B cell (primary cell): ENCODE data around the gene PORCN.

Experiments
- EZH2 ChIP-seq: IDR thresholded peaks from 2 replicates; pipeline ENCODE4 v1.6.1; 2012; ENCODE audit warnings: borderline replicate concordance, low read depth, mild to moderate bottlenecking, moderate library complexity, low read length; ENCODE audit not compliant: insufficient read depth, poor library complexity, severe bottlenecking
- TF ChIP-seq, protein P1 (sequence below): fragments of 200-600 bp; IDR thresholded peaks from one replicate; pipeline ENCODE4 v1.8.0; 2022; ENCODE audit warnings: antibody characterized with exemption, mild to moderate bottlenecking

DNA sequence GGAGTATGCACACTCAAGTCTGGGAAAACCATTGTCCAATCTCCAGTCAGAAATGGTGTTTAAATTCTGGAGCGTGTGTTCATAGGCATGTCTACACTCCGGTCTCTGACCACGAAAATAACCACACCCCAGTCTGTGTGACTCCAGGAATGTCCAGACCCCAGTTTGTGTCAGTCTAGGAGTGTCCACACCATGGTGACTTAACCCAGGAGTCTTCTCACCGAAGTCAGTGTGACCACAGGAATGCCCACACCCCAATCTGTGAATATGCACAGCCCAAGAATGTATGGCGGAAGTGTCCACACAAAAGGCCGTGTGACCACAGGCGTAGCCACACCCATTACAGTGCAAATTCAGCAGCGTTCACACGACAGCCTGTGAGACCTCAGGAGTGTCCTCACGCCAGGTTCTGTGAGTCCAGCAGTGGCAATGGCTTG, 21.4 kb upstream of the PORCN start:
- TF ChIP-seq, protein P1, sequence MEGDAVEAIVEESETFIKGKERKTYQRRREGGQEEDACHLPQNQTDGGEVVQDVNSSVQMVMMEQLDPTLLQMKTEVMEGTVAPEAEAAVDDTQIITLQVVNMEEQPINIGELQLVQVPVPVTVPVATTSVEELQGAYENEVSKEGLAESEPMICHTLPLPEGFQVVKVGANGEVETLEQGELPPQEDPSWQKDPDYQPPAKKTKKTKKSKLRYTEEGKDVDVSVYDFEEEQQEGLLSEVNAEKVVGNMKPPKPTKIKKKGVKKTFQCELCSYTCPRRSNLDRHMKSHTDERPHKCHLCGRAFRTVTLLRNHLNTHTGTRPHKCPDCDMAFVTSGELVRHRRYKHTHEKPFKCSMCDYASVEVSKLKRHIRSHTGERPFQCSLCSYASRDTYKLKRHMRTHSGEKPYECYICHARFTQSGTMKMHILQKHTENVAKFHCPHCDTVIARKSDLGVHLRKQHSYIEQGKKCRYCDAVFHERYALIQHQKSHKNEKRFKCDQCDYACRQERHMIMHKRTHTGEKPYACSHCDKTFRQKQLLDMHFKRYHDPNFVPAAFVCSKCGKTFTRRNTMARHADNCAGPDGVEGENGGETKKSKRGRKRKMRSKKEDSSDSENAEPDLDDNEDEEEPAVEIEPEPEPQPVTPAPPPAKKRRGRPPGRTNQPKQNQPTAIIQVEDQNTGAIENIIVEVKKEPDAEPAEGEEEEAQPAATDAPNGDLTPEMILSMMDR = no peak
- no peak for TF ChIP-seq EZH2
